ENCODE data around the gene ERBIN.
"Not testable (repeated sequence)": the region's sequence is repeated elsewhere in the genome, so short reads cannot be mapped to it uniquely, and the experiment has no call there.

Gene ERBIN

GRCh38 chr5:66013397-66013796 is 87.0 kb downstream of the ERBIN start:
- no peak for DNase-seq

- no peak for DNase-seq
Measured at GRCh38 chr5:66013906-66014305, 87.5 kb downstream of the ERBIN start.

DNA sequence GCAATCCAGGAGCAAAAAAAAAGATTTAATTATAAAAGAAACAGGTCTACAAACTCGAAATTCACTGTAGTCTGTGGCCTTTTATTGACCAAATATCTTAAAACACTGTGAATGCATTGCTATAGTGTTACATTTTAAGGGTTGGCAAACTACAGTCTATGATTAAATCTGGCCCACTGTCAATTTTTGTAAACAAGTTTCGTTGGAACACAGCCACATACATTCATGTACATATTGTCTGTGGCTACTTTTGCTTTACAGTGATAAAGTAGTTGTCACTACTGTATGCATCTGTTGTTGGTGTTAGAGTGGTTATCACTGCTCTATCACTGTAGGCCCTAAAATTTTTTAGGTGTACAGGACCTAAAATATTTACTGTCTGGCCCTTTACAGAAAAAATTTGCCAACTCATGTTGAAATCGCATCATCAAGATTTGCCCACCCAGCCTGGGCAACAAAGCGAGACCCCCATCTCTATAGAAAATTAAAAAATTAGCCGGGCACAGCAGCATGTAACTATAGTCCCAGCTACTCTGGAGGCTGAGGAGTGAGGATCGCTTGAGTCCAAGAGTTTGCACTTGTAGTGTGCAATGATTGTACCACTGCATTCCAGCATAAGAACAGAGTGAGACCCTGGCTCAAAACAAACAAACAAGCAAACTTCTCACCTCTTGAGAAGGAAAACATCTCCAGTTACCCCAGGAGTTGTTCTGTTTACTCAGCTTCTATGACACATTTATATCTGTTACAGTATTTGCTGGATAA is 89.0 kb downstream of the ERBIN start:
- DNase-seq: no peak

DNA sequence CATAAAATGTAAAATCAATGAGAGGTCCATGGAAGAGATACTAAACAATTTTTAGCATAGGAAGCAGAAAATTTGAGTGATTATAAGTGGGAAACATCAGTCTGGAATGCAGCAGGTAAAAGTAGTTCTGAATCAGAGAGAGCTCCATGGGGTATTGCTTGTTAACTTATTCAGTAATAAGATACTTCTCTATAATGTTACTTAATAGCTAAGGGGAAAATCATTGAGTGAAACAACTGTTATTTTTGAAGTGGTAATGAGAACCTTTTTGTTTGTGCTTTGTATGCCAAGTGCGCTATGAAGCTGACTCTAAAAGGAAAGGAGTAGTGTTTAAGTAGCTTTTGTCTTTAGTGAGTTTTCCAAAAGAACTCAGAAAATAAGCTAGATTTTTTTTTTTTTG is 95.2 kb downstream of the ERBIN start:
- no peak for DNase-seq

DNA sequence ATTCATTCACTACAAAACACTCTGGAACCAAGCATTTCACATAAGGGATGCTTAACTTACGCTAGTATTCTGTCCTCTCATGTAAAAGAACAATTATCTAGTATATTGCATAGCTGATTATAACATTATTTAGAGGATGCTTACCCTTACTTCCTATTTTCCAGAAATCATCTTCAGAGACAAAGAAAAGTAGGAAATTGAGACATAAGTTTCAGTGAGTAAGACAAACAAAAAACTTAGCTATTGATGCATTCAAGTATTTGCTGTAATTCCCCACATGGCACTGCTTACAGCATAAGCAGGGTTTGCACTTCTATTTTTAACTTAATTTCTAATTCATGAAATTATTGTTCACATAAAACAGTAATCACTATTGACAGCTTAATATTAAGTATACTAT is 112.9 kb downstream of the ERBIN start:
- DNase-seq: no peak

DNA sequence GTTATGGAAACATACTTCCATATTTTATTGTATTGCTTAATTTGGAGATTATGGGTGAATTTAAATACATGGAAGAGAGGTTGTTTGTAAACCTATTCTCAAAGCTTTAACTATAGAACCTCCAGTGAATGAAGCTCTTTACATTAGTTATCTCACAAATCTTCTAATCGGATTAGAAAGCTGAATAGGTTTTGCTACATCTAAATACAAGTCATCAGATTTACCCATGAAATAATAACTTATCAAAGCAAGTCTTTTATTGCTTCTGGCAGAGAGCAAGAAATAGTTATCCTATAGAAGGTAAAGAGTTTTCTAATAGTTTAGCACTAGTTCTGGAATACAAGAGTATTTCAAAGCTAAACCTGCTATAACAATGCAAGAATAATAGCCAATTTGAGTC is 113.3 kb downstream of the ERBIN start:
- no peak for DNase-seq

DNA sequence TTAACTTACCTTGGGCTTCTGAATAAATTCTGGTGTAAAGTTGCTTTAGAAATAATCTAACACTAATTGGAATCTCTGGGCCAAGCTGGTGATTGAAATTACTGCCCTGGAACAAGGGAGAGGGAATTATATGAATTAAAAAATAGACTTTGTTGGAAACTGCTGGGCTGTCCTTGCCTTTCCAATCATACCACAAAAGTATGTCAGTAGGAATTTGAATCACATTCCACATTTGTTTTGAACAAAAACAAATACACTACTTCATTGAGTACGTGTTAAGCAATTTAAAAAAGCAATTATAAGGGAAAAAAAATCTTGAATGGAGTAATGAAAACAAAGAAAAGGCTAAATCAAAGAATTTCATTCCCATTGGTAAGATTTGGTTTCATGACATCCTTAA is 115.3 kb downstream of the ERBIN start:
- DNase-seq: no peak

DNA sequence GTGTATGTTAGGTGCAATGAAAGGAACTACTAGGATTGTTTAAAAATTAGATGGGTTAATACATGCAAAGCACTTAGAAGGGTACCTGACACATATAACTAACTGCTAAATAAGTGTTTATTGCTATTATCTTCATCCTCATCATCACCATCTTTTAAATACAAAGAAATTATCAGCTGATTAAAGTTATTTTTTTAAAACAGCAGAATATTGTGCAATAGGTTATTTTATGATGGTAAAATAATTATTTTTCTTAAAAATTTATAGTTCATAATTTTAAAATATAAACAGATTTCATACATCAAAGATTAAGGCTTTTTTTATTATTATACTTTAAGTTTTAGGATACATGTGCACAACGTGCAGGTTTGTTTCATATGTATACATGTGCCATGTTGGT is 130.9 kb downstream of the ERBIN start:
- no peak for DNase-seq

DNA sequence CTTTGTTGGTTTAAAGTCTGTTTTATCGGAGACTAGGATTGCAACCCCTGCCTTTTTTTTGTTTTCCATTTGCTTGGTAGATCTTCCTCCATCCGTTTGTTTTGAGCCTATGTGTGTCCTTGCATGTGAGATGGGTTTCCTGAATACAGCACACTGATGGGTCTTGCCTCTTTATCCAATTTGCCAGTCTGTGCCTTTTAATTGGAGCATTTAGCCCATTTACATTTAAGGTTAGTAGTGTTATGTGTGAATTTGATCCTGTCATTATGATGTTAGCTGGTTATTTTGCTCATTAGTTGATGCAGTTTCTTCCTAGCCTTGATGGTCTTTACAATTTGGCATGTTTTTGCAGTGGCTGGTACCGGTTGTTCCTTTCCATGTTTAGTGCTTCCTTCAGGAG is 134.9 kb downstream of the ERBIN start:
- DNase-seq: not testable (repeated sequence)

- not testable (repeated sequence) for DNase-seq
Measured at GRCh38 chr5:66063061-66063460, 136.7 kb downstream of the ERBIN start.

GRCh38 chr5:66066826-66067225 is 140.5 kb downstream of the ERBIN start:
- no peak for DNase-seq

- no peak for DNase-seq
Measured at GRCh38 chr5:66072031-66072430, 145.7 kb downstream of the ERBIN start.

GRCh38 chr5:66074901-66075300 is 148.5 kb downstream of the ERBIN start:
- DNase-seq: peak; percentile 36

DNA sequence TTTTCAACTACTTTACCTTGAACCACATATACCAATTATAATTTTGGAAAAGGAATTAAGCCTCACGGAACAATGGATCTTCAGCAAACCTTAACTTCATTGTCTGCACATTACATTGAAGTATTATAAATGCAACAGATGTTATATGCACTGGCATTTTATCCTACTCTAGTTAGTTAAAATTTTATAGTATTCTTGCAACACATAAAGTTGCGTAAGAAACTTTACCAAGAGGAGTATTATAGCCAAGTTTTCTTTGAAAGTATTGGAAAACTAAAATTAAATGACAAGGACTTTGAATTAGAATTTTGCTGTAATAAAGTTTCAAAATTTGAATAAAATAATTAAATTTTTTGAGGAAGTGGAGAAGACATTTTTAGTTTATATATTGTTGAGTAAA is 154.3 kb downstream of the ERBIN start:
- no peak for DNase-seq

DNA sequence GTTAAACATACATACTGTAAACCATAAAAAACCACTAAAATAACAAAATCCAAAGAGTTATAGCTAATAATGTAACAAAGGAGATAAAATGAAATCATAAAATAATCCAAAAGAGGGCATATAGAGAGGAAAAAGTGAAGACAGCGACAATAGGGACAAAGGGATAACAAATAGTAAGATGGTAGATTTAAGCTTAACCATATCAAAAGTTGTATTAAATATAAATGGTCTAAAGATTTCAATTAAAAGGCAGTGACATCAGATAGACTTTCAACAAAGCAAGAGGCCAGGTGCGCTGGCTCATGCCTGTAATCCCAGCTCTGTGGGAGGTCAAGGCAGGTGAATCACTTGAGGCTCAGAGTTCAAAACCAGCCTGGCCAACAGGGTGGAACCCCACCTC is 163.0 kb downstream of the ERBIN start:
- no peak for DNase-seq

DNA sequence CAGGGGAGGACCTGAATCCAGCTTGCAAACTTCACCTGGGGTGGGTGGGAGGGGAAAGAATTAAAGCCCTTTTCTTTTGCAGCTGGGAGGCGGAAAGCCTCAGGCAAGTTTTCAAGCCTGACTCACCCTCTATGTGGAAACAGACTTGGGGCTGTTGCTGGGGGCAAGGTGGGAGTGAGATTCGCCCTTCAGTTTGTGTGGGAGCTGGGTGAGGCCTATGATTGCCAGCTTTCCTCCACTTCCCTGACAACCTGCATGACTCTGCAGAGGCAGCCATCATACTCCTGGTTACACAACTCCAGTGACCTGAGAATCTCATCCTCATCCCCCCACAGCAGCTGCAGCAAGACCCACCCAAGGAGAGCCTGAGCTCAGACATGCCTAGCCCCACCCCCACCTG is 174.5 kb downstream of the ERBIN start:
- no peak for DNase-seq

- no peak for DNase-seq
Measured at GRCh38 chr5:66113160-66113559, 186.8 kb downstream of the ERBIN start.

DNA sequence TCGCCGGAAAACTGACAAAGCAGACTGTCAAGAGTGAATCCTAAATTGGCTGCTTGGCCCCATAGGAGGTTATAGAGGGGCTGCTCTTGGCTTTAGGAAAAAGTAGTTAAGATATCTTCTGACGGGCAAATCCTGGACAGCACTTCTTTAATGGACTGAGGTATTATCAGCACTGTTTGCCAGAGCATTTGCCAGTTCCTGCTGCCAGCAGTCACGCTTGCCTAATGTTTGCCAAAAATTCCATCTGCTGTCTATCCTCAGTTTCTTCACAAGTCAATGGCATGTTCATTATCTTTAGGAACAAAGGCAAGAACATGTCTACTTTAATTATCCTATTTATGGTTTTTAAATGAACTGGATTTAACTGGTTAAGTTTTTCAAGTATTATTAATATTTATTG is 191.9 kb downstream of the ERBIN start:
- DNase-seq: no peak

- DNase-seq: no peak
Measured at GRCh38 chr5:66122379-66123034, 196.1 kb downstream of the ERBIN start.

GRCh38 chr5:66129144-66129543 is 202.8 kb downstream of the ERBIN start:
- peak; percentile 44 for DNase-seq

- no peak for DNase-seq
Measured at GRCh38 chr5:66130493-66130892, 204.1 kb downstream of the ERBIN start.
